Uterus (tissue), 4 donors: ENCODE measurements around the gene KREMEN1. TPM values are rescaled to one million over a fixed set of nuclear protein-coding genes. Genes with fewer than 3 reads are reported as not detected.

Experiments used
- DNase-seq, 2 donors: peaks; one replicate each; pipeline ENCODE4 v3.0.0-alpha.2; 2019 to 2020
- H3K27ac ChIP-seq, 2 donors: fragments of 200-600 bp; sonication (generic); 1 replicate in 1 of 2; 2 replicates in 1 of 2; pipeline ENCODE4 v1.5.1; 2016 to 2018
- H3K27me3 ChIP-seq, 2 donors: fragments of 200-600 bp; sonication (generic); one replicate each; pipeline ENCODE4 v1.5.1; 2018 to 2019; ENCODE audit warnings: control low read depth in 1 of 2
- H3K36me3 ChIP-seq, 2 donors: fragments of 200-600 bp; sonication (generic); one replicate each; pipeline ENCODE4 v1.5.1; 2019; ENCODE audit warnings: control low read depth in 1 of 2
- H3K4me1 ChIP-seq, 2 donors: fragments of 200-600 bp; sonication (generic); one replicate each; pipeline ENCODE4 v1.5.1; 2018 to 2019; ENCODE audit warnings: control low read depth in 1 of 2
- H3K4me3 ChIP-seq, 2 donors: fragments of 200-600 bp; sonication (generic); 1 replicate in 1 of 2; 2 replicates in 1 of 2; pipeline ENCODE4 v1.5.1; 2018 to 2019; ENCODE audit warnings: mild to moderate bottlenecking in 1 of 2
- H3K9me3 ChIP-seq, 2 donors: fragments of 200-600 bp; sonication (generic); one replicate each; pipeline ENCODE4 v1.5.1; 2019; ENCODE audit warnings: control low read depth in 1 of 2
- POLR2A ChIP-seq, 2 donors: fragments of 450-650 bp; IDR thresholded peaks; one replicate each; pipeline ENCODE4 v1.6.1; 2016; ENCODE audit warnings: antibody characterized with exemption in 2 of 2, mild to moderate bottlenecking in 1 of 2, moderate library complexity in 1 of 2
- intact Hi-C: fragments of 100-400 bp; cut with DNase I; formaldehyde crosslinking; loops from one replicate; pipeline ENCODE4 v1.15.1; 2023; ENCODE audit warnings: low total_unique reads
- total RNA-seq, 4 donors: library from RNA; depleted of rRNA in 3 of 4; stranded (reverse); fragments of >200 nt in 3 of 4; gene quantifications; one replicate each; pipeline versions ENCODE4 v1.1.0 to v1.2.4, GENCODE V29; 2014 to 2023
- TF ChIP-seq, protein P1 (sequence below), 4 experiments: fragments of 200-600 bp in 2 of 4; fragments of 450-650 bp in 2 of 4; sonication (generic) in 2 of 4; IDR thresholded peaks; one replicate each; pipeline ENCODE4 v1.5.1; 2016 to 2019; ENCODE audit warnings: antibody characterized with exemption in 4 of 4, mild to moderate bottlenecking in 2 of 4, moderate library complexity in 1 of 4
- donor health status: DM: yes; HTN: yes; CAD: no.

Gene KREMEN1
- total RNA-seq, 4 donors from 2014 or later, result 5.9 to 25.1 (median 10.2) TPM

DNA sequence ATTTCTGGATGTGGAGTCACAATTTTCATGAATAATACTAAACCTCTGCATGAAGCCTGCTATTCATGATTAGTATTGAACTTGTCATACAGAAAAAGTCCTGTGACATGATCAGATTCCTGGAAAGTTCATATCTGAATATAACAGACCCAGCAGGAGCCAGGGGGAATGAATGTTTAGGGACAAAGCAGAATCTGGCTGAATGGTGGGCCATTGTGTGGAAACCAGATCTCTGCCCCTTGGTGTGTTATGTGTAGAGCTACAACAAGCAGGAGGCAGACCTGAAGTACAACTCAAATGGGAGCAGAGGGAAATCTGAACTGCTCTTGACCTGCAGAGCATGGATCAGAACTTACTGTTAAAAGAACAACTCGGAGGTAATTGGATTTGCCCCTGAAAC lies 30.3 kb downstream of the KREMEN1 start:
- DNase-seq, result no peak
- Histone ChIP-seq H3K27ac (no peak overlapping the region), H3K4me3 (no peak overlapping the region), H3K27me3 (no peaks in the 10 kb centered on the region), H3K9me3 (no peaks in the 10 kb centered on the region), H3K36me3 (no peaks in the 10 kb centered on the region), H3K4me1 (no peaks in the 10 kb centered on the region)
- intact Hi-C loops, result no loop called here
- no peak for TF ChIP-seq POLR2A (IDR thresholded peaks at IDR 0.05)
- TF ChIP-seq, protein P1, sequence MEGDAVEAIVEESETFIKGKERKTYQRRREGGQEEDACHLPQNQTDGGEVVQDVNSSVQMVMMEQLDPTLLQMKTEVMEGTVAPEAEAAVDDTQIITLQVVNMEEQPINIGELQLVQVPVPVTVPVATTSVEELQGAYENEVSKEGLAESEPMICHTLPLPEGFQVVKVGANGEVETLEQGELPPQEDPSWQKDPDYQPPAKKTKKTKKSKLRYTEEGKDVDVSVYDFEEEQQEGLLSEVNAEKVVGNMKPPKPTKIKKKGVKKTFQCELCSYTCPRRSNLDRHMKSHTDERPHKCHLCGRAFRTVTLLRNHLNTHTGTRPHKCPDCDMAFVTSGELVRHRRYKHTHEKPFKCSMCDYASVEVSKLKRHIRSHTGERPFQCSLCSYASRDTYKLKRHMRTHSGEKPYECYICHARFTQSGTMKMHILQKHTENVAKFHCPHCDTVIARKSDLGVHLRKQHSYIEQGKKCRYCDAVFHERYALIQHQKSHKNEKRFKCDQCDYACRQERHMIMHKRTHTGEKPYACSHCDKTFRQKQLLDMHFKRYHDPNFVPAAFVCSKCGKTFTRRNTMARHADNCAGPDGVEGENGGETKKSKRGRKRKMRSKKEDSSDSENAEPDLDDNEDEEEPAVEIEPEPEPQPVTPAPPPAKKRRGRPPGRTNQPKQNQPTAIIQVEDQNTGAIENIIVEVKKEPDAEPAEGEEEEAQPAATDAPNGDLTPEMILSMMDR (IDR thresholded peaks at IDR 0.05), result no peak

DNA sequence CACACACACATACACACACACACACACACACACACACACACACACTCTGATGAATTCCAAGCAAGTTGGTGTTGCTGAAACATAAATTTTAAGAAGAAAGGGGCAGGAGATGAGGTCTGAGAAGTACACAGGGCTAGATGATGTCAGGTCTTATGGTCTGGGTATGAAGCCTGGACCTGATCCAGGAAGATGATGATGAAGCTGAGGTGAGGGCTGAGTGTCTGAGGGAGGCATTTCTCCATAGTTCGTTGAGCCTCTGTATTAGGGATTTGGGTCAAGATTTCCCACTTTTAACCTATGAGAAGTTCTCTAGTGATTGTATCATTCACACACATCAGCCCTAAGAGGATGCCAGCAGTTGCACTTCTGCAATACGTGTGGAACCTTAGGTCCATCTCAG lies 32.6 kb downstream of the KREMEN1 start:
- H3K9me3 ChIP-seq, result no peaks in the 10 kb centered on the region
- no peak for DNase-seq
- intact Hi-C loops, result no loop called here
- no peak overlapping the region for H3K27ac ChIP-seq
- H3K36me3 ChIP-seq, result no peaks in the 10 kb centered on the region
- no peaks in the 10 kb centered on the region for H3K4me1 ChIP-seq
- no peaks in the 10 kb centered on the region for H3K27me3 ChIP-seq
- H3K4me3 ChIP-seq, result no peak overlapping the region
- no peak for TF ChIP-seq POLR2A (IDR thresholded peaks at IDR 0.05)
- TF ChIP-seq, protein P1 (IDR thresholded peaks at IDR 0.05), result no peak

DNA sequence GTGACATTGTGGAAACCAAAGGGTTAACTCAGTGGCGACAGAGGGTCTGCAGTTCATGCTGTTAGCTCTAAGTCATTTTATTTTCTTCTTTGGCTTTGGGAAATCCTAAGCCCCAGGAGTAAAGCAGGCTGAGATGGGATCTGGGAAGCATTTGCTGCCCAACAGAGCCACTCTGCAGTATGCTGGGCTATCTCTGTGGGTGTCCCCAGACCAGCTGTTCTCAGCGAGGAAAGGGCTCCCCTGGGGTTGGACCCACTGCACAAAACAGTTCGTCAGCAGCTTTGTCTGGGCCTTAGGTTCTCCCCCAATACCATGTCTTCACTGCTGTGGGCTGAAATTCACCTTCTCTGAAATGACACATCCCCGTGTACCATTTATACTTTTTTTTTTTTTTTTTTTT lies 34.0 kb downstream of the KREMEN1 start:
- H3K27ac ChIP-seq, result no peak overlapping the region
- H3K4me3 ChIP-seq, result no peak overlapping the region
- no peaks in the 10 kb centered on the region for H3K9me3 ChIP-seq
- H3K27me3 ChIP-seq, result no peaks in the 10 kb centered on the region
- H3K36me3 ChIP-seq, result no peaks in the 10 kb centered on the region
- intact Hi-C loops, result no loop called here
- no peaks in the 10 kb centered on the region for H3K4me1 ChIP-seq
- no peak for TF ChIP-seq POLR2A (IDR thresholded peaks at IDR 0.05)
- TF ChIP-seq, protein P1 (IDR thresholded peaks at IDR 0.05), result no peak
- no peak for DNase-seq

DNA sequence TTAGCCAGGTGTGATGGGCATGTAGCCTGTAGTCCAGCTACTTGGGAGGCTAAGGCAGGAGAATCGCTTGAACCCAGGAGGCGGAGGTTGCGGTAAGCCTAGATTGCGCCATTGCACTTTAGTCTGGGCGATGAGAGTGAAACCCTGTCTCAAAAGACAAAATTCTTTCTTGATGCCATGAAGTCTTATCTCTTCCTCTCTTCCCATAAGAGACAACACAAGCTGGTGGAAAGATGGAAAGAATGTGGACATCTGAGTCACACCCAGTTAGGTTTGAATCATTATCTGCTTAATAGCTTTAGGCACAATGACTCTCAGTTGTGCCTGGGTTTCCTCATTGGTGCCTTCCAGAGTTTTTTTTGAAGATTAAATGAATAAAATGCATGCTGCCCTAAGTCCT lies 35.3 kb downstream of the KREMEN1 start:
- intact Hi-C loops, result no loop called here
- Histone ChIP-seq H3K4me3 (no peak overlapping the region), H3K9me3 (no peaks in the 10 kb centered on the region), H3K4me1 (no peaks in the 10 kb centered on the region), H3K36me3 (no peaks in the 10 kb centered on the region), H3K27me3 (no peaks in the 10 kb centered on the region), H3K27ac (no peak overlapping the region)
- no peak for TF ChIP-seq POLR2A (IDR thresholded peaks at IDR 0.05)
- TF ChIP-seq, protein P1 (IDR thresholded peaks at IDR 0.05), result no peak
- DNase-seq, result no peak

DNA sequence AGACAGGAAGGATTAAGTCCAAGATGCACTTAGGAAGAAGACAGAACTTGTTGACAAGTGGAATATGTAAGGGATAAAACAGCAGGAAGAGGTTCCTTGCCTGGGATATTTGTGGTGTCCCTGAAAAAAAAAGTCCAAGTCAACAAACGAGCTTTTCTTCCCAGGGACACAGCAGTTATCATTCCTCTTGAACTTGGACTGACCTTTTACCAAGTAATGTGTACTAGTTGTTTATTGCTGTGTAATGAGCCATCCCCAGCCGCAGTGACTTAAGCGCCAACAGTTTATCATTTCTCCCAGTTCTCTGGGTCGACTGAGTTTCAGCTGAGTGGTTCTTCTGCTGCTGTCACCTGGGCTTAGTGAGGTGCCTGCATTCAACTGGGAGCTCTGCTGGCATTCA lies 37.0 kb downstream of the KREMEN1 start:
- no peak for DNase-seq
- Histone ChIP-seq H3K9me3 (no peaks in the 10 kb centered on the region), H3K27me3 (no peaks in the 10 kb centered on the region), H3K4me3 (no peak overlapping the region), H3K4me1 (no peaks in the 10 kb centered on the region), H3K27ac (no peak overlapping the region), H3K36me3 (no peaks in the 10 kb centered on the region)
- intact Hi-C loops, result no loop called here
- TF ChIP-seq, protein P1 (IDR thresholded peaks at IDR 0.05), result no peak
- no peak for TF ChIP-seq POLR2A (IDR thresholded peaks at IDR 0.05)
